GM10266 (cell line): ENCODE results near the gene SLX4.

Source experiments
- DNase-seq: peaks from one replicate; pipeline ENCODE4 v3.0.0; 2012; ENCODE audit errors: extremely low spot score
- CTCF ChIP-seq: IDR thresholded peaks from 2 replicates; pipeline ENCODE4 v1.5.1; 2012; ENCODE audit warnings: mild to moderate bottlenecking, low read depth; ENCODE audit not compliant: control insufficient read depth, insufficient read depth; ENCODE audit errors: missing control alignments

Gene SLX4

GRCh38 chr16:3638916-3639644, 27.7 kb upstream of the SLX4 start:
- TF ChIP-seq CTCF: no peak
- DNase-seq: no peak

GRCh38 chr16:3637371-3637923, 26.0 kb upstream of the SLX4 start:
- peak; percentile 41 for DNase-seq
- no peak for TF ChIP-seq CTCF

GRCh38 chr16:3625911-3626732, 14.7 kb upstream of the SLX4 start:
- TF ChIP-seq CTCF: peak; percentile 5
- no peak for DNase-seq

- DNase-seq: no peak
- TF ChIP-seq CTCF: no peak
Measured at GRCh38 chr16:3625331-3625730, 13.9 kb upstream of the SLX4 start.

- TF ChIP-seq CTCF: no peak
- DNase-seq: no peak
Measured at GRCh38 chr16:3623642-3624041, 12.2 kb upstream of the SLX4 start.

- DNase-seq: no peak
- no peak for TF ChIP-seq CTCF
Measured at GRCh38 chr16:3618769-3619141, 7.3 kb upstream of the SLX4 start.
